ENCODE measurements around the gene TDRD3.

The TDRD3 gene

DNA sequence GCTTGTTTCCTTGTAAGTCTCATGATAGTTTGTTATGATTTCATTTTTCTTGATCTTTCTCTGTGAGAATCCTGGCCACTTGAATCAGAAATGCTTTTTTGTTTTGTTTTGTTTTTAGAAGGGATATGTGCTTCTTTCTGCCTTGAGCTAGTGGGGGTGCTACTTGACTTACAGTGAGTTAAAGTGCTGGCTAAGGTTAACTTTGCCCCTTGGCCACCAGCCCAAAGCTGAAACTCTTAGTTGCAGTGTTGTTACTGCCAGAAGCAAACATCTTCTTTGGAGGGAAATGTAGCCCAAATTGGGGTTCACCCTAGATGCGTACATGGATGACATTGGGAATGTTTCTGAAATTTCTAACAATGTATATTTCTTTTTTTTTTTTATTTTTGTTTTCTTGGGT is 57.4 kb downstream of the TDRD3 start:
- no peak for DNase-seq (ENCODE audit: low read depth)

DNA sequence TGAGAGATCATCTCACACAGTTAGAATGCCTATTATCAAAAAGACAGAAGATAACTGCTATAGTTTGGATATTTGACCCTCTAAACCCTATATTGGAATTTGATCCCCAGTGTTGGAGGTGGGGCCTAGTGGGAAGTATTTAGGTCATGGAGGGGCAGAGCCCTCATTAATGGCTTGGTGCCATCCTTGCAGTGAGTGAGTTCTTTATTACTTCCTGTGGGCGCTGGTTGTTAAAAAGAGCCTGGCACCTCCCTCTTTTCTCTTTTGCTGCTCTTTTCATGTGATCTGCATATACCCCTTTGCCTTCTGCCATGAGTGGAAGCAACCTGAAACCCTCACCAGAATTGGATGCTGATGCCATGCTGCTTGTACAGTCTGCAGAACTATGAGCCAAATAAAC is 66.8 kb downstream of the TDRD3 start:
- no peak for DNase-seq (ENCODE audit: low read depth)

DNA sequence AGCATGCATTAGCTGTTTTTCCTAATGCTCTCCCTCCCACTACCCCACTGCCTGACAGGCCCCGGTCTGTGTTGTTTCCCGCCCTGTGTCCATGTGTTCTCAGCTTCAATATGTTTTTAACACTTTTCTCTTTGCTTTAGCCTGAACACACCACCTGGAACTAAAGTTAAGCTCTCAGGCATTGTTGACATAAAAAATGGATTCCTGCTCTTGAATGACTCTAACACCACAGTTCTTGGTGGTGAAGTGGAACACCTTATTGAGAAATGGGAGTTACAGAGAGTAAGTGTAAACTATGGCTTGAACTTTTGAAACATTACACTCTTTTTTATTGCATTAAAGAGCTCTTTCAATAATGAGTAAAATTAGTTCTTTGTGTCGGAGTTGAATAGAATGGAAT is 70.1 kb downstream of the TDRD3 start:
- no peak for DNase-seq (ENCODE audit: low read depth)

GRCh38 chr13:60479273-60479672 is 82.3 kb downstream of the TDRD3 start:
- DNase-seq (ENCODE audit: low read depth) = no peak

GRCh38 chr13:60482012-60482411 is 85.0 kb downstream of the TDRD3 start:
- DNase-seq (ENCODE audit: low read depth) = no peak

DNA sequence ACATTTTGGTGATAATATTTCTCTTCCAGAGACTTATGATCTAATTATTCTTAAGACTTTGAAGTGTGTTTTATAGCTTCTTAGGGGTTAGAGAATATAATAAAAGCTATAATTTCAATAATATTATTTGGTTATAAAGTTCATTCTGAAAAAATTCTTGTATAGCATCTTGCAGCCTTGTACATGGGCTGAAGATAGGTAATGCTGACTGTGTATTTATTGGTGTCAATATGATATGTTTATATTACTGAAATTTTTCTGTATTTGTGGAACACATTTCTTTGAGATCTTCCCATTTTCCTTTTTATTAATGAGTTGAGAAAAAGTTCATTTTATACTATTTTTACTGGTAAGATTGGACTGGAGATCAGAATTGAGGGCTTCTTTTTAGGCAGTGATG is 87.8 kb downstream of the TDRD3 start:
- DNase-seq (ENCODE audit: low read depth) = no peak

DNA sequence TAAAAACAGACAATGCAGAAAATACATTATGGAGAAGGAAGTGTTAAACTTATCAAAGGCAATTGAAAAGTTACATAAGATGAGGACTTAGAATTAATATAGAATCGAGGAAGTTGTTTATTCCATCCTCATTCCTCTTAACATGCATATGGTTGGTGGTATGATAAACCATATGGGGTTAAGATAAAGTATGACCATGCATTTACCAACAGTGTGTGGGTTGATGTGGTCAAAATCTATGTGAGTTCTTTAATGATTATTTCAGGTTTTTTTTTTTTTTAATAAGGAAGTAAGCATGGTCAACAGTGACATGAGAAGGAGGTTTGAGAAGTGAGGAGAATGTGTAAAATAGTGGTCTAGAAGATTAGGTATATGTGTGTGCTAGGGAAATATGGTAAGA is 94.5 kb downstream of the TDRD3 start:
- no peak for DNase-seq (ENCODE audit: low read depth)

DNA sequence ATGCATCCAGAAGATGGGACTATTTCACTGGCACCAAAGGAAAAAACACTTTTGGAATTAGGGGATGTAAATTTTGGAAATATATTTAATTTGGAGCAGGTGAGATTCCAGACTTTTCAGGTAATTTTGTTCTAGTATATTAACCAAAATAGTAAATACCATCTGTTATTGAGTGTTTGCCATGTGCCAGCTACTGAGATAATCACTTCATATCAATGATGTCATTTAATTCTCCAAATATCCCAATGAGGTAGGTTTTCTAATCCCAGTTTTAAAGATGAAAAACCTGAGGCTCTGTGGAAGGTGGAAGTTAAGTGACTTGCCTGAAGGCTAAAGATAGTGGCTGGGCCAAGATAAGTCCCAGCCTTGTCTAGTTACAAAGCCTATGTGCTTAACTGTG is 95.2 kb downstream of the TDRD3 start:
- DNase-seq (ENCODE audit: low read depth) = no peak

DNA sequence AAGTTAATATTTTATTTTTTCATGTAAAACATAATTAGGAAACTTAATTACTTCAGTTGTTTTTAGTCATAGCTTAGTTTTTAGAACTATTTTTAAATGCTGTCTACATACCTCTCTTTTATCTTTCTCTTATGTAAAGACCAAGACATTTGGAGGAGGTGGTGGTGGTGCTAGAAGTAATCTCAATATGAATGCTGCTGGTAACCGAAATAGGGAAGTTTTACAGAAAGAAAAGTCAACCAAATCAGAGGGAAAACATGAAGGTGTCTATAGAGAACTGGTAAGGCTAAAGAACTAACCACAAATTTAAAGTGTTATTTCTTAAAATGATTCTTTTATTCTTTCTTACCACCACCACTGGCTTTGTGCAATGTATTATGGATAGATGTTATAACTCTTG is 97.3 kb downstream of the TDRD3 start:
- no peak for DNase-seq (ENCODE audit: low read depth)

DNA sequence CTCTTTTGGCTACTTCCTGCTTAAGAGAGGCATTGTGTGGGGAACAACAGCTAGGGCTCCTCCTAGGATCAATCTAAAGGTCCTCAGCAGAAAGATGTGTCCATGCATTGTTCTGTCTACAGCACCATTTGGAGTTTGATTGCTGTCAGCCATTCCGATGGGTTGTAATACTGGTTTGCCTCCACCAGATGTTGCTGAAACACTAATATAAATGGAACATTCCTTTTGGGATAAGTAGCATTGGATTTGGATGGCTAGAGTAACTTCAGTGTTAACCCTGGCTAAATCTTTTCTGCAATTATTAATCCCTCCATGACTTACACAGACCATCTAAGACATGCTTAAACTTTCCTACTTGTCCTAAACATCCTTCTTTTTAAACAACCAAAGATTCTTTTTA is 104.2 kb downstream of the TDRD3 start:
- DNase-seq (ENCODE audit: low read depth) = no peak

- no peak for DNase-seq (ENCODE audit: low read depth)
Measured at GRCh38 chr13:60509601-60510386, 112.8 kb downstream of the TDRD3 start.

DNA sequence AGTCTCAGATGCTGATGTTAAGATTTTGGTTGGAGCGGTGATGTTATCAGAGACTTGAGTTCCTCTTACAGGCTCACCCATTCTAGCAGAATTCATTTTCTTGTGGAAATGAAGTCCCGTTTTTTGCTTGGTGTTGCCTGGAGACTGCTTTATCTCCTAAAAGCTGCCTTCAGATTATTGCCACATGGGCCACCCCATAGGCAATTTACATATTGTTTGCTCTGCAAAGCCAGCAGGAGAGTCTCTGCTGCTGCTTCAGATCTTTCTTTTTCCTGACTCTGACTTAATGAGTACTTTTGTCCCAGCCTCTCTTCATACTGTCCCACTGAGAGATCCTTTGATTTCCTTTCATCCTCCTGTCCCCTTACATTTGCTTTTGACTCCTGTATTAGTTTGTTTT is 114.6 kb downstream of the TDRD3 start:
- no peak for DNase-seq (ENCODE audit: low read depth)

- no peak for DNase-seq (ENCODE audit: low read depth)
Measured at GRCh38 chr13:60514891-60515290, 117.9 kb downstream of the TDRD3 start.

GRCh38 chr13:60519496-60519895 is 122.5 kb downstream of the TDRD3 start:
- DNase-seq (ENCODE audit: low read depth) = no peak

DNA sequence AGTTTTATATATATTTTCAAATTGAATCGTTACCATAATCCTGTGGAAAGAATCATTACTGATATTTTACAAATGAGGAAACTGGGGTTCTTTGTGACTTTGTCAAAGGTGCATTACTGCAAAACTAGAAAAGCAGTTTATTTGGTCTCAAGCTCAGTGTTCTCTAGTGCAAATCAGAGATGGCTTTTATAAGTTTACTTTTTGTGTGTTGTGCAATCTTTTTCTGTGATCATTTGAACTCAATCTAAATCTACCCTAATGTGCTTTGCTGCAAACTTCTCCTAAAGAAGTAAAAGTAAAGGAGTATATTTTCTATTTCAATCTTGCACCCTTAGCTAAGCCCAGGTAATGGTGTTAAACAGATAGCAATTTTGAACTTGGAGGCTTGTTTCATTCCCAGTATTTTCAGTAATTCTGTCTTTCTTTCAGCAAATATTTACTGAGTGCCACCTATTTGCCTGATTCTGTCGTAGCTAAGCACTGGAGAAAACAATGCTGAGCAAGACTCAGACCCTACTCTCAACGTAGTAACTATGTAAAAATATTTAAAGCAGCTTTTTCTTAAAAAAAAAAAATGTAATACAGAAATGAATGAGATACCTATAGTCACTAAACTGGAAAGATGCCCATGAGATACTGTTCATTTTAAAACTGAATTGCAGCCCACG is 124.0 kb downstream of the TDRD3 start:
- DNase-seq (ENCODE audit: low read depth) = no peak

- DNase-seq (ENCODE audit: low read depth) = no peak
Measured at GRCh38 chr13:60538566-60538965, 141.5 kb downstream of the TDRD3 start.

DNA sequence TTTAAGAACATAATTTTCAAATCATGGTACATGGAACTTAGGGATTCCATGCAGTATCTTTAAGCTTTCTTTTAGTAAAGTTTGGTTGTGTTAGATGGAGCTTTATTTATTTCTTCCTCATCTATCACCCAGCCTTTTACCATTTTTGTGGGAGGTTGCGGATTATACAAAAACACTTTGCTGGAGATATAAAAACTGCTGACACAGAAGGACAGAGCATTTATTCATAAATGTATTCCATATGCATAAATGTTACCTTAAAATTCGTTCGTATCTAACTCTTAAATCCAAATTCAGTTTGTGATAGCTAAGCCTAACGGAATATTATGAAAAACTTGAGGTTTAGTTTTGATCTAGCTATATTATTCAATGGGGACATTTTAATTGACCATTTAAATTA is 143.3 kb downstream of the TDRD3 start:
- DNase-seq (ENCODE audit: low read depth) = no peak

DNA sequence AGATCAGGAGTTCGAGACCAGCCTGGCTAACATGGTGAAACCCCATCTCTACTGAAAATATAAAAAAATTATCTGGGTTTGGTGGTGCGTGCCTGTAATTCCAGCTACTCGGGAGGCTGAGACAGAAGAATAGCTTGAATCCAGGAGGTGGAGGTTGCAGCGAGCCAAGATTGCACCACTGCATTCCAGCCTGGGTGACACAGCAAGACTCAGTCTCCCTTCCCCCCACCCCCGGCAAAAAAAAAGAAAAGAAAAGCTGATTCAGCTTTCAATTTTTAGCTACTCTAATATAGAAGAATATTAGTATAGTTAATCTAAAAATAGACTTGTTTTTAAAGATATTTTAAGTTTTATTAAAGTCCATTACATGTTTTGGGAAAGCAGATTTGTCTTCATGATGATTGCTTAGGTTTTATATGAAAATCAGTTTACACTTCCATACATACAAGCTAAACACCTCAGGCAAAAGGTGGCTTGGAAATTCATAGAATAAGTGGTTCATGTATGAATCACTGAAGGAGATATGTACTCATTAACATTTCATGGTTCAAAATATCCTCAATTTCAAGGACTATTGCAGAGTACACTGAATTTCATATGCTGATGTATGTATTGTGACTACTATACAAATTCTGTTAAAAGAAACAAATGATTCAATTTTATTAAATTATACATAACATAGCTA is 165.2 kb downstream of the TDRD3 start:
- DNase-seq (ENCODE audit: low read depth) = no peak

DNA sequence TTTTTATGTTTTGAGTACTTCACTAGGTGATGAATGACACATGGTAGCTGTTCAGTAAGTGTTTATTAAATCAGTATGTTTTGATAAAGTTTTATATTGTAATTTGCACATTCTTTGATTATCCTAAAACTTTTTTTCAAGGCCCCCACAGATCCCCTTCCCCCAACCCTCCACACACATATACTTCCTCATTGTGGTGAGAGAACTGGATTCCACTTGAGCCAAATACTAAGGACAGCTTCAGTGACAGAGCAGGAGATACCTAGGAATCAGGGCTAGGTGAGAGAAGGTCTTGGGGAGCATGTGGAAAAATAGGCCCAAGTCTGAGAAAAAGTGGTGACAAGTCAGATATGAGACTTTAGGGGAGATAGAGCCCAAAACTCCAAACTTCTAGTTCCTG is 174.6 kb downstream of the TDRD3 start:
- no peak for DNase-seq (ENCODE audit: low read depth)

GRCh38 chr13:60572003-60572798 is 175.2 kb downstream of the TDRD3 start:
- no peak for DNase-seq (ENCODE audit: low read depth)

- DNase-seq (ENCODE audit: low read depth) = no peak
Measured at GRCh38 chr13:60572855-60573254, 175.8 kb downstream of the TDRD3 start.

- no peak for DNase-seq (ENCODE audit: low read depth)
Measured at GRCh38 chr13:60574735-60575134, 177.7 kb downstream of the TDRD3 start.

Measured in stimulated activated CD8-positive, alpha-beta memory T cell treated with anti-CD3 and anti-CD28 coated beads, Interleukin-4, amount 100 ng/mL, for 24 hours (primary cell).